ENCODE measurements around the gene MARF1. TPM values are rescaled to one million over a fixed set of nuclear protein-coding genes. Genes with fewer than 3 reads are reported as not detected.
"Not testable (repeated sequence)": the region's sequence is repeated elsewhere in the genome, so short reads cannot be mapped to it uniquely, and the experiment has no call there.

Gene MARF1
- total and polyA plus RNA-seq, 4 donors = 7.0 to 19.8 (median 12.6) TPM

GRCh38 chr16:15648135-15648730 is 5.3 kb upstream of the MARF1 start:
- no peak overlapping the region for H3K27ac ChIP-seq (ENCODE audit: low read depth in 1 of 2, low read length in 2 of 2)
- DNase-seq (ENCODE audit: low spot score) = no peak
- H3K27me3 ChIP-seq (ENCODE audit: control insufficient read depth in 4 of 4, insufficient read depth in 4 of 4, low read length in 3 of 4) = no peaks in the 10 kb centered on the region
- no peaks in the 10 kb centered on the region for H3K9me3 ChIP-seq (ENCODE audit: control insufficient read depth in 4 of 4, low read length in 3 of 4)
- H3K4me3 ChIP-seq (ENCODE audit: low read depth in 1 of 3, low read length in 3 of 3) = no peak overlapping the region
- H3K4me1 ChIP-seq (ENCODE audit: control insufficient read depth in 4 of 4, insufficient read depth in 4 of 4, low read length in 3 of 4) = peaks cover 0 to 25% (median 16%) of the 10 kb centered on the region in 4 donors
- H3K9ac ChIP-seq (ENCODE audit: low read depth in 1 of 2, low read length in 2 of 2) = no peak overlapping the region
- TF ChIP-seq JUND (IDR thresholded peaks at IDR 0.05) (no peak), MAX (IDR thresholded peaks at IDR 0.05) (no peak), CTCF (IDR thresholded peaks at IDR 0.05; ENCODE audit: low read depth, low read length, missing input control) (no peak), EGR1 (IDR thresholded peaks at IDR 0.05; ENCODE audit: low read depth in 2 of 2) (no peak), RAD21 (IDR thresholded peaks at IDR 0.05) (no peak), REST (IDR thresholded peaks at IDR 0.05) (no peak), NR2F2 (IDR thresholded peaks at IDR 0.05) (no peak), RXRA (IDR thresholded peaks at IDR 0.05) (no peak), YY1 (IDR thresholded peaks at IDR 0.05) (no peak), ZBTB33 (IDR thresholded peaks at IDR 0.05) (no peak), GABPA (IDR thresholded peaks at IDR 0.05 in 1 of 2, conservative IDR thresholded peaks at IDR 0.05 in 1 of 2) (no peak), HNF4G (IDR thresholded peaks at IDR 0.05) (no peak)
- peaks cover 0 to 1% (median 0%) of the 10 kb centered on the region in 4 donors for H3K36me3 ChIP-seq (ENCODE audit: control insufficient read depth in 4 of 4, insufficient read depth in 3 of 4, low read depth in 1 of 4, low read length in 3 of 4)
- 93% methylated on average over 9 of the region's 9 CpGs for WGBS

- Histone ChIP-seq H3K36me3 (ENCODE audit: control insufficient read depth in 4 of 4, insufficient read depth in 3 of 4, low read depth in 1 of 4, low read length in 3 of 4) (peaks cover 0 to under 1% (median 0%) of the 10 kb centered on the region in 4 donors), H3K9me3 (ENCODE audit: control insufficient read depth in 4 of 4, low read length in 3 of 4) (no peaks in the 10 kb centered on the region), H3K4me1 (ENCODE audit: control insufficient read depth in 4 of 4, insufficient read depth in 4 of 4, low read length in 3 of 4) (peaks cover 0 to 25% (median 16%) of the 10 kb centered on the region in 4 donors), H3K9ac (ENCODE audit: low read depth in 1 of 2, low read length in 2 of 2) (no peak overlapping the region), H3K27ac (ENCODE audit: low read depth in 1 of 2, low read length in 2 of 2) (no peak overlapping the region), H3K4me3 (ENCODE audit: low read depth in 1 of 3, low read length in 3 of 3) (no peak overlapping the region), H3K27me3 (ENCODE audit: control insufficient read depth in 4 of 4, insufficient read depth in 4 of 4, low read length in 3 of 4) (no peaks in the 10 kb centered on the region)
- no peak for TF ChIP-seq HNF4G (IDR thresholded peaks at IDR 0.05)
- no peak for TF ChIP-seq GABPA (IDR thresholded peaks at IDR 0.05 in 1 of 2, conservative IDR thresholded peaks at IDR 0.05 in 1 of 2)
- TF ChIP-seq FOXA2 (IDR thresholded peaks at IDR 0.05) = no peak
- DNase-seq (ENCODE audit: low spot score) = no peak
- 81% methylated on average over 7 of the region's 7 CpGs for WGBS
Measured at GRCh38 chr16:15647294-15648014, 4.5 kb upstream of the MARF1 start.

- H3K4me1 ChIP-seq (ENCODE audit: control insufficient read depth in 4 of 4, insufficient read depth in 4 of 4, low read length in 3 of 4) = peaks cover 3 to 33% (median 22%) of the 10 kb centered on the region in 4 donors
- not testable (repeated sequence) for H3K9me3 ChIP-seq (ENCODE audit: control insufficient read depth in 4 of 4, low read length in 3 of 4); H3K36me3 ChIP-seq (ENCODE audit: control insufficient read depth in 4 of 4, insufficient read depth in 3 of 4, low read depth in 1 of 4, low read length in 3 of 4); H3K27me3 ChIP-seq (ENCODE audit: control insufficient read depth in 4 of 4, insufficient read depth in 4 of 4, low read length in 3 of 4); H3K9ac ChIP-seq (ENCODE audit: low read depth in 1 of 2, low read length in 2 of 2); DNase-seq (ENCODE audit: low spot score); H3K4me3 ChIP-seq (ENCODE audit: low read depth in 1 of 3, low read length in 3 of 3); H3K27ac ChIP-seq (ENCODE audit: low read depth in 1 of 2, low read length in 2 of 2)
- WGBS = 87% methylated on average over 13 of the region's 13 CpGs
Measured at GRCh38 chr16:15646557-15647293, 3.8 kb upstream of the MARF1 start.

- H3K27ac ChIP-seq (ENCODE audit: low read depth in 1 of 2, low read length in 2 of 2); H3K36me3 ChIP-seq (ENCODE audit: control insufficient read depth in 4 of 4, insufficient read depth in 3 of 4, low read depth in 1 of 4, low read length in 3 of 4); DNase-seq (ENCODE audit: low spot score); H3K27me3 ChIP-seq (ENCODE audit: control insufficient read depth in 4 of 4, insufficient read depth in 4 of 4, low read length in 3 of 4); H3K9me3 ChIP-seq (ENCODE audit: control insufficient read depth in 4 of 4, low read length in 3 of 4); H3K4me3 ChIP-seq (ENCODE audit: low read depth in 1 of 3, low read length in 3 of 3); H3K9ac ChIP-seq (ENCODE audit: low read depth in 1 of 2, low read length in 2 of 2): not testable (repeated sequence)
- H3K4me1 ChIP-seq (ENCODE audit: control insufficient read depth in 4 of 4, insufficient read depth in 4 of 4, low read length in 3 of 4) = peaks cover 13 to 37% (median 20%) of the 10 kb centered on the region in 4 donors
- WGBS = 88% methylated on average over 10 of the region's 10 CpGs
Measured at GRCh38 chr16:15644962-15645465, 2.1 kb upstream of the MARF1 start.
